Tibial nerve (tissue), 4 donors: ENCODE measurements around the gene ETF1.

Source experiments
- CTCF ChIP-seq, 5 experiments: fragments of 200-600 bp in 3 of 5; fragments of 450-650 bp in 2 of 5; sonication (generic) in 3 of 5; IDR thresholded peaks; one replicate each; pipeline ENCODE4 v1.5.1; 2016 to 2019; ENCODE audit warnings: antibody characterized with exemption in 5 of 5, mild to moderate bottlenecking in 3 of 5, moderate library complexity in 2 of 5
- EP300 ChIP-seq, 2 donors: sonication (generic); formaldehyde crosslinking; IDR thresholded peaks; one replicate each; pipeline ENCODE4 v1.6.1; 2017; ENCODE audit warnings: antibody characterized with exemption in 2 of 2, mild to moderate bottlenecking in 1 of 2
- POLR2A ChIP-seq, 2 donors: fragments of 450-650 bp; IDR thresholded peaks; one replicate each; pipeline ENCODE4 v1.6.1; 2017; ENCODE audit warnings: antibody characterized with exemption in 2 of 2, mild to moderate bottlenecking in 2 of 2, moderate library complexity in 2 of 2

DNA sequence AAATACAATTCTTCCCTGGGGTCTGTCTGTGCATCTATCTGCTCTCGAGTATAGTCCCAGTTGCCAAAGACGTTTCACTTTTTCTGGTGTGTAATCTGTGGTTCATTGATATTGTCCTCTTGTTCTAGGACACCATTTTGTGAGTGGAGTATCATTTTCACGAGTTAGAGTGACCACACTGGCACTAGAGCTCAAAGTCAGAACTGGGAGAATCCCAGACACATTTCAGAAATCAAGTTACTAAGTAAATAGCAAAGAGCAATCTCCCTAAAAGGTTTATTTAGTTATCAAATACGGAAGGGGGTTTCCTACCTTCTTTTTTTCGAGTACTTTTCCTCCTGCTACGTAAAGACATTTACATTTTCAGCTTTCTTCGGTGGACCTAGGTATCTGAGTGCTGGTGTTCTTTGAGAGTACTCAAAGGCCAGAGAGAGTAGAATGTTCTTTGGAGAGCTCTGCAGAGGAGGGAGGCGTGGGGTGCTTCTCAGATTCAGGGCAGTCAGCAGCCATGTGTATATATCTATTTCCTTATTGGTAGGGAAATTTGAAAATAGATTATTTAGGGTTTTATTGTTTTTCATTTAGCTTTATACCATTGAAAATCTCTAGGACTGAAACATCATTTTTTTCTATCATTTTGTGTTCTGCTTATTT, 41.1 kb upstream of the ETF1 start:
- no peak for TF ChIP-seq CTCF (IDR thresholded peaks at IDR 0.05)
- no peak for TF ChIP-seq POLR2A (IDR thresholded peaks at IDR 0.05)
- no peak for TF ChIP-seq EP300 (IDR thresholded peaks at IDR 0.05)
